Esophagus (tissue), 2 donors: ENCODE results near the gene DDX23. TPM values are rescaled to one million over a fixed set of nuclear protein-coding genes. Genes with fewer than 3 reads are reported as not detected.
"Not testable (repeated sequence)": the region's sequence is repeated elsewhere in the genome, so short reads cannot be mapped to it uniquely, and the experiment has no call there.

Experiments
- H3K27ac ChIP-seq, 2 donors: one replicate each; pipeline ENCODE4 v1.5.1; 2013; ENCODE audit warnings: low read depth in 2 of 2, mild to moderate bottlenecking in 2 of 2, inconsistent platforms in 1 of 2, low read length in 1 of 2, moderate library complexity in 1 of 2
- H3K27me3 ChIP-seq, 2 donors: one replicate each; pipeline ENCODE4 v1.6.1; 2013; ENCODE audit warnings: low read length in 2 of 2, control low read depth in 1 of 2, mild to moderate bottlenecking in 1 of 2; ENCODE audit not compliant: insufficient read depth in 2 of 2, control insufficient read depth in 1 of 2
- H3K36me3 ChIP-seq, 2 donors: one replicate each; pipeline ENCODE4 v1.6.1; 2013; ENCODE audit warnings: low read length in 1 of 2; ENCODE audit not compliant: control insufficient read depth in 2 of 2, insufficient read depth in 2 of 2
- H3K4me1 ChIP-seq, 2 donors: one replicate each; pipeline ENCODE4 v1.6.1; 2013; ENCODE audit warnings: low read length in 1 of 2; ENCODE audit not compliant: control insufficient read depth in 2 of 2, insufficient read depth in 2 of 2
- H3K4me3 ChIP-seq, 2 donors: one replicate each; pipeline ENCODE4 v1.5.1; 2013; ENCODE audit warnings: low read length in 2 of 2, mild to moderate bottlenecking in 2 of 2, low read depth in 1 of 2, moderate library complexity in 1 of 2
- H3K9me3 ChIP-seq, 2 donors: one replicate each; pipeline ENCODE4 v1.6.1; 2013; ENCODE audit warnings: mild to moderate bottlenecking in 2 of 2, low read depth in 1 of 2, low read length in 1 of 2, moderate library complexity in 1 of 2; ENCODE audit not compliant: control insufficient read depth in 2 of 2, insufficient read depth in 1 of 2
- WGBS, 2 donors: extraction: QIAGEN DNeasy Blood & Tissue Kit; methylation state at CpG; one replicate each; pipeline ENCODE4 v1.1.7; 2013; 5-methylcytosine and 5-hydroxymethylcytosine counted together
- polyA plus RNA-seq, 2 donors: library from polyadenylated mRNA; stranded (reverse); fragments of 200-250 nt; gene quantifications; one replicate each; pipeline ENCODE4 v1.2.3, GENCODE V29; 2013
- donor health status: healthy with polysubstance abuse.
- donor health status: Bipolar disorder and iron deficiency.

Gene DDX23
- polyA plus RNA-seq, 2 donors, result 26.2 to 37.5 TPM

DNA sequence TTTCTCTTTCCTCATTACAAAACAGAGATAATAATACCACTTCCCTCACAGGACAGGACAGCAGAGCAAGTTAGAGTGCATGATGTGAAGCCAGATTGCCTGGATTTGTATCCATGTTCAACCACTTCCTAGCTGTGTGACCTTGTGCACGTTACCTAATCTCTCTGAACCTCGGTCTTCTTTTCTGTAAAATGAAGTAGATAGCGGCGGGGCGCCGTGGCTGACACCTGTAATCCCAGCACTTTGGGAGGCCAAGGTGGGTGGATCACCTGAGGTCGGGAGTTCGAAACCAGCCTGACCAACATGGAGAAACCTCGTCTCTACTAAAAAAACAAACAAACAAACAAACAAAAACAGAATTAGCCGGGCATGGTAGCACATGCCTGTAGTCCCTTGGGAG lies 3.0 kb upstream of the DDX23 start:
- H3K4me3 ChIP-seq, H3K36me3 ChIP-seq, H3K4me1 ChIP-seq, H3K27me3 ChIP-seq, H3K27ac ChIP-seq, H3K9me3 ChIP-seq: not testable (repeated sequence)
- 84 to 90% methylated on average over 10 of the region's 10 CpGs for WGBS, 2 donors

DNA sequence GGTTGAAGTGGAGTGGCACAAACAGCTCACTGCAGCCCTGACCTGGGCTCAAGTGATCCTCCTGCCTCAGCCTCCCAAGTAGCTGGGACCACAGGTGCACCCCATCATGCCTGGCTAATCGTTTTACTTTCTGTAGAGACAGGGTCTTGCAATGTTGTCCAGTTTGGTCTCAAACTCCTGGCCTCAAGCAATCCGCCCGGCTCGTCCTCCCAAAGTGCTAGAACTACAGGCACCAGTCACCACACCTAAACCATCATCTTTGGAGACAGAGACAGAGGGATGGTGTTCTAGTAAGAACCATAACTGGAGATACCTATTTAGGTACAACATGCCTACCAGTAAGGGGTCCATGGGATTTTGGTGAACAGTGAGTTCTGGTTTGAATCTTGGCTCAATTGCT lies 2.5 kb upstream of the DDX23 start:
- 86 to 88% methylated on average over 4 of the region's 4 CpGs for WGBS, 2 donors
- no peaks in the 10 kb centered on the region for H3K9me3 ChIP-seq
- no peak overlapping the region for H3K27ac ChIP-seq
- H3K27me3 ChIP-seq, result no peaks in the 10 kb centered on the region
- no peaks in the 10 kb centered on the region for H3K4me1 ChIP-seq
- H3K4me3 ChIP-seq, result no peak overlapping the region
- H3K36me3 ChIP-seq, result no peaks in the 10 kb centered on the region

- H3K27ac ChIP-seq, result peak overlapping the region; percentile 71 to 75
- WGBS, 2 donors, result 0 to 2% methylated on average over 11 of the region's 11 CpGs
- no peaks in the 10 kb centered on the region for H3K9me3 ChIP-seq
- H3K36me3 ChIP-seq, result peaks cover 0 to 3% of the 10 kb centered on the region in 2 donors
- H3K4me3 ChIP-seq, result peak overlapping the region; percentile 96 to 97
- H3K27me3 ChIP-seq, result no peaks in the 10 kb centered on the region
- H3K4me1 ChIP-seq, result no peaks in the 10 kb centered on the region
Observed at GRCh38 chr12:48852734-48853688, 1.0 kb upstream of the DDX23 start.

DNA sequence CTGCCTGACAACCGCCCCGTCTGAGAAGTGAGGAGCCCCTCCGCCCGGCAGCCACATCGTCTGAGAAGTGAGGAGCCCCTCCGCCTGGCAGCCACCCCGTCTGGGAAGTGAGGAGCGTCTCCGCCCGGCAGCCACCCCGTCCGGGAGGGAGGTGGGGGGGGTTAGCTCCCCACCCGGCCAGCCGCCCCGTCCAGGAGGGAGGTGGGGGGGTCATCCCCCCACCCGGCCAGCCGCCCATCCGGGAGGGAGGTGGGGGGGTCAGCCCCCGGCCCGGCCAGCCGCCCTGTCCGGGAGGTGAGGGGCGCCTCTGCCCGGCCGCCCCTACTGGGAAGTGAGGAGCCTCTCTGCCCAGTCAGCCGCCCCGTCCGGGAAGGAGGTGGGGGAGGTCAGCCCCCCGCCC lies 9.9 kb downstream of the DDX23 start:
- not testable (repeated sequence) for H3K27ac ChIP-seq, H3K9me3 ChIP-seq, H3K4me1 ChIP-seq, H3K4me3 ChIP-seq, H3K27me3 ChIP-seq
- 91 to 95% methylated on average over 21 to 29 of the region's 29 CpGs for WGBS, 2 donors
- H3K36me3 ChIP-seq, result peaks cover 14 to 29% of the 10 kb centered on the region in 2 donors

DNA sequence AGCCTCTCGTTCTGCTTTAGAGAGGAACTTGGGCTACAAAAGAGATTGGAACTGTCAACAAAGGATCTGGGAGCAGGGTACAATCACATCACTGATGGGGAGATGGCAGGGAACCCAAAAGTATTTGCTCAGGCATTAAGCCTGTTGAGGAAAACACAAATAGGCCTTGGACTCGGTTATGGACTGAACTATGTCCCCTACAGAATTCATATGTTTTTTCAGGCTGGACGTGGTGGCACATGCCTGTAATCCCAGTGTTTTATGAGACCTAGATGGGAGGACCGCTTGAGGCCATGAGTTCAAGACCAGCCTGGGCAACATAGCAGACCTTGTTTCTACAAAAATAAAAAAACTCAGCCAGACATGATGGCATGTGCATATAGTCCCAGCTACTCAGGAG lies 13.9 kb downstream of the DDX23 start:
- Histone ChIP-seq H3K4me3 (no peak overlapping the region), H3K27ac (no peak overlapping the region), H3K27me3 (no peaks in the 10 kb centered on the region), H3K9me3 (no peaks in the 10 kb centered on the region), H3K36me3 (peaks cover 22 to 36% of the 10 kb centered on the region in 2 donors), H3K4me1 (no peaks in the 10 kb centered on the region)
- 83% methylated on average over 4 of the region's 4 CpGs for WGBS, 2 donors

- H3K27ac ChIP-seq, result no peak overlapping the region
- peaks cover 31 to 77% of the 10 kb centered on the region in 2 donors for H3K36me3 ChIP-seq
- H3K27me3 ChIP-seq, result no peaks in the 10 kb centered on the region
- 89 to 90% methylated on average over 12 of the region's 12 CpGs for WGBS, 2 donors
- H3K9me3 ChIP-seq, result no peaks in the 10 kb centered on the region
- no peak overlapping the region for H3K4me3 ChIP-seq
- H3K4me1 ChIP-seq, result peaks cover 0 to 3% of the 10 kb centered on the region in 2 donors
Observed at GRCh38 chr12:48832321-48833060, 19.5 kb downstream of the DDX23 start.

DNA sequence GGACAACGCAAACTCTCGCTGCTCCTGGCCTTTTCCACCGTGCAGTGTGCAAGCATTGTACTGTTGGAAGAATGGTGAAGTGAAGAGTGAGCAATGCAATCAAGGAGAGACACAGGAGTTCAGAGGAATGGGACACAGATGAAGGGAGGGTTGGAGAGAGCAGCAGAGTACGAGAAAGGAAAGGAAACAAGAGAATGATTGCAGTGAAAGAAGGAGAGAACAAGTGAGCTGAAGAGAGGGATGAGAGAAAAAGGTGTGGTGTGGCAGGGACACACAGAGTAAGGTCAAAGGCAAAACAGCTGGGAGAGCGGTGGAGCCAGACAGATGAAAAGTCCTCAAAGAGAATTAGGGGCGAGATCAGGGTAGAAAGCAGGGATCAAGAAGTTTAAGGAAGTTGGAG lies 20.7 kb downstream of the DDX23 start:
- Histone ChIP-seq H3K4me1 (peaks cover 0 to 3% of the 10 kb centered on the region in 2 donors), H3K27ac (no peak overlapping the region), H3K9me3 (no peaks in the 10 kb centered on the region), H3K27me3 (no peaks in the 10 kb centered on the region), H3K4me3 (no peak overlapping the region), H3K36me3 (peaks cover 23 to 72% of the 10 kb centered on the region in 2 donors)
- WGBS, 2 donors, result 86 to 89% methylated on average over 6 of the region's 6 CpGs

GRCh38 chr12:48828841-48829575 lies 23.0 kb downstream of the DDX23 start:
- Histone ChIP-seq H3K9me3 (no peaks in the 10 kb centered on the region), H3K4me3 (no peak overlapping the region), H3K27me3 (no peaks in the 10 kb centered on the region), H3K4me1 (peaks cover 0 to 3% of the 10 kb centered on the region in 2 donors), H3K27ac (no peak overlapping the region), H3K36me3 (peaks cover 20 to 73% of the 10 kb centered on the region in 2 donors)
- 88% methylated on average over 16 of the region's 16 CpGs for WGBS, 2 donors

DNA sequence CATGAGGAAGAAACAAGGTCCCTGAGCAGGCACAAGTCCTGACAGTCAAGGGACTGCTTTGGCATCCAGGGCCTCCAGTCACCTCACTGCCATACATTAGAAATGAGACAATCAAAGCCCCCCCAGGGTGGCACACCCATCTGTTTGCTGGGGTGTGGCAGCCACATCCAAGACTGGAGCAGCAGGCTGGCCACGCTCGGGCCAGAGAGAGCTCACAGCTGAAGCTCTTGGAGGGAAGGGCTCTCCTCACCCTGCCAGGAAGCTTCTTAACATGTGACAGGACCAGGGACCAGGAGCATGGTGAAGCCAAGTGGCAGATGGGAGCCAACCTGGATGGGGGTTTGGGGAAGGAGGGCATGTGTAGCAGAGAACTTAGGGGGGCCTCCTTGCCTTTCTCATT lies 23.7 kb downstream of the DDX23 start:
- Histone ChIP-seq H3K27me3 (no peaks in the 10 kb centered on the region), H3K4me3 (no peak overlapping the region), H3K4me1 (peaks cover 0 to 3% of the 10 kb centered on the region in 2 donors), H3K27ac (no peak overlapping the region), H3K9me3 (no peaks in the 10 kb centered on the region), H3K36me3 (peaks cover 22 to 77% of the 10 kb centered on the region in 2 donors)
- 31 to 60% methylated on average over 2 of the region's 2 CpGs for WGBS, 2 donors
